ENCODE measurements around the gene KIF26B.

KIF26B gene

DNA sequence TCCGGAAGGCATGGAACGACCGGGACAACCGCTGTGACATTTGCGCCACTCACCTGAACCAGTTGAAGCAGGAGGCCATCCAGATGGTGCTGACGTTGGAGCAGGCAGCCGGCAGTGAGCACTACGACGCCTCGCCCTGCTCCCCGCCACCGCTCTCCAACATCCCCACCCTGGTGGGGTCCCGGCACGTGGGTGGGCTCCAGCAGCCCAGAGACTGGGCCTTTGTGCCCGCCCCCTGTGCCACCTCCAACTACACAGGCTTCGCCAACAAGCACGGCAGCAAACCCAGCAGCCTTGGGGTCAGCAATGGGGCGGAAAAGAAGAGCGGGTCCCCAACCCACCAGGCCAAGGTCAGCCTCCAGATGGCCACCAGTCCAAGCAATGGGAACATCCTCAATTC, 212.1 kb downstream of the KIF26B start:
- Histone ChIP-seq H3K27me3 (ENCODE audit: low read depth, low read length) (peaks cover 11% of the 10 kb centered on the region; the same call in 1 of the 2 replicates), H3K9me3 (ENCODE audit: insufficient read depth, low read length) (no peaks in the 10 kb centered on the region), H3K4me1 (ENCODE audit: low read length) (no peaks in the 10 kb centered on the region), H3K9ac (ENCODE audit: low read length) (no peak overlapping the region), H3K27ac (ENCODE audit: low read length) (no peak overlapping the region), H3K4me2 (ENCODE audit: low read length) (no peak overlapping the region), H4K20me1 (ENCODE audit: insufficient read depth, low read length) (no peaks in the 10 kb centered on the region), H3K79me2 (ENCODE audit: low read length) (no peaks in the 10 kb centered on the region), H3K4me3 (ENCODE audit: low read length) (no peak overlapping the region), H3K36me3 (replicated peaks; ENCODE audit: low read depth, low read length) (no peaks in the 10 kb centered on the region), H2AFZ (ENCODE audit: low read depth, low read length) (no peak overlapping the region)
- TF ChIP-seq, protein P1, sequence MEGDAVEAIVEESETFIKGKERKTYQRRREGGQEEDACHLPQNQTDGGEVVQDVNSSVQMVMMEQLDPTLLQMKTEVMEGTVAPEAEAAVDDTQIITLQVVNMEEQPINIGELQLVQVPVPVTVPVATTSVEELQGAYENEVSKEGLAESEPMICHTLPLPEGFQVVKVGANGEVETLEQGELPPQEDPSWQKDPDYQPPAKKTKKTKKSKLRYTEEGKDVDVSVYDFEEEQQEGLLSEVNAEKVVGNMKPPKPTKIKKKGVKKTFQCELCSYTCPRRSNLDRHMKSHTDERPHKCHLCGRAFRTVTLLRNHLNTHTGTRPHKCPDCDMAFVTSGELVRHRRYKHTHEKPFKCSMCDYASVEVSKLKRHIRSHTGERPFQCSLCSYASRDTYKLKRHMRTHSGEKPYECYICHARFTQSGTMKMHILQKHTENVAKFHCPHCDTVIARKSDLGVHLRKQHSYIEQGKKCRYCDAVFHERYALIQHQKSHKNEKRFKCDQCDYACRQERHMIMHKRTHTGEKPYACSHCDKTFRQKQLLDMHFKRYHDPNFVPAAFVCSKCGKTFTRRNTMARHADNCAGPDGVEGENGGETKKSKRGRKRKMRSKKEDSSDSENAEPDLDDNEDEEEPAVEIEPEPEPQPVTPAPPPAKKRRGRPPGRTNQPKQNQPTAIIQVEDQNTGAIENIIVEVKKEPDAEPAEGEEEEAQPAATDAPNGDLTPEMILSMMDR (IDR thresholded peaks at IDR 0.05; ENCODE audit: low read depth, low read length), result no peak
- TF ChIP-seq EZH2phosphoT487 (IDR thresholded peaks at IDR 0.05; ENCODE audit: low read depth), result no peak

DNA sequence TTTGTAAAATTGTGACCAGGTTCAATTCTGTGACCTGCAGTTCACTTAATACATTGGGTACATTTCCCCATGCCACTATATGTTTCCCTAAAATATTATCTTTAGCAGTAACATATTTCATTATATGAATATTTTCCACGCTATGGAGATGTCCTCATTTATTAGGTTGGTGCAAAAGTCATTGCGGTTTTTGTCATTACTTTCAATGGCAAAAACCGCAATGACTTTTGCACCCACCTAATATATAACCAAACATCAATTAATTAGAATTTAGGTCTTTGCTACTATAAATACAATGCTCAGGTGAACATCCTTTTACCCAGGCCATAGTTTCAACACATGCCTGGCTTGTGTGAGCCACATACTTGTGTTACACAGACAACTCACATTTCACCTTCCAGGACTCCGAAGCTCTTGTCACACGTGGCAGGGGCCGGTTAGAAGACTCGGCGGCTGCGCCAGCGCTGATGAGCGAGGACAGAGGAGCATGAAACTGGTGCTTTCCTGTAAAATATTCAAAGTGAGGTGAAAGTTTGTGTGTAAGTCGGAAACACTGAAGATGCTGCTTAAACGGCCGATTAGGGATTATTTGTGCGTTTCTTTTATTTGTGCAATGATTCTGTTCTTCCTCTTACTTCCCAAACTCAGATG, 215.5 kb downstream of the KIF26B start:
- Histone ChIP-seq H3K27me3 (ENCODE audit: low read depth, low read length) (peaks cover 31% of the 10 kb centered on the region), H3K4me1 (ENCODE audit: low read length) (no peaks in the 10 kb centered on the region), H3K27ac (ENCODE audit: low read length) (no peak overlapping the region), H3K4me3 (ENCODE audit: low read length) (no peak overlapping the region), H2AFZ (ENCODE audit: low read depth, low read length) (no peak overlapping the region), H3K36me3 (replicated peaks; ENCODE audit: low read depth, low read length) (no peaks in the 10 kb centered on the region), H3K9me3 (ENCODE audit: insufficient read depth, low read length) (no peaks in the 10 kb centered on the region), H3K79me2 (ENCODE audit: low read length) (no peaks in the 10 kb centered on the region), H4K20me1 (ENCODE audit: insufficient read depth, low read length) (no peaks in the 10 kb centered on the region), H3K4me2 (ENCODE audit: low read length) (no peak overlapping the region), H3K9ac (ENCODE audit: low read length) (no peak overlapping the region)
- TF ChIP-seq, protein P1 (IDR thresholded peaks at IDR 0.05; ENCODE audit: low read depth, low read length), result no peak
- TF ChIP-seq EZH2phosphoT487 (IDR thresholded peaks at IDR 0.05; ENCODE audit: low read depth), result no peak

DNA sequence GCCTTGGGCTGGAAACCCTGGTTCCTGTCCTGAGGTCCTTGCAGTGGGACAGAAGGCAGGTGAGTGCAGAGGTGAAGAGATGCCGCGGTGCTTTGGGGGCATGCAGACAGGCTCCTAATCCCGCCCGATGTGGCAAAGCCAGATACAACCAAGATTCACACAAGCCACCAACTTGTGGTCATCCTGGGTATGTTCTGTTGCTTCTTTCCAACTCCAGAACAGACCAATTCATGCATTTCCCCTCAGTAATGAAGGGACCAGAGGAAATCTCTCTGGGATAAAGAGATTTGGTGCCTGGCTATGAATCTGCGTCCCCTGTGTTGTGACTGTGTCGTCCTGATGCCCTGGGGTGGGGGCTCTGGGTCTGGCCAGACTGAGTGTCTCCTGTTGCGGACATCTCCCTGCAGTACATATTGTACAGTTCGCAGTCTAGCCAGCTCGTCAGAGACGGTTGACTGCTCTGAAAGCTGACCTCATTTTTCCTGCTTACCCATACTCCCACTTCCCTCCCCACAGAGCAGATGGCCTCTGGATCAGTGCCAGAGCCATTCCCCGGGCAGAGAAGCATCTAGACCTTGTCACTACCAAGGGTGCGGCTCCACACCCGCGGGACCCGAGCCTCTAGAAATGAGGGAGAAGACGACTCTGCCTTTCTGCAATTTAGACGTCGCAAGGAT, 216.3 kb downstream of the KIF26B start:
- Histone ChIP-seq H3K79me2 (ENCODE audit: low read length) (no peaks in the 10 kb centered on the region), H3K9ac (ENCODE audit: low read length) (no peak overlapping the region), H3K27ac (ENCODE audit: low read length) (no peak overlapping the region)

DNA sequence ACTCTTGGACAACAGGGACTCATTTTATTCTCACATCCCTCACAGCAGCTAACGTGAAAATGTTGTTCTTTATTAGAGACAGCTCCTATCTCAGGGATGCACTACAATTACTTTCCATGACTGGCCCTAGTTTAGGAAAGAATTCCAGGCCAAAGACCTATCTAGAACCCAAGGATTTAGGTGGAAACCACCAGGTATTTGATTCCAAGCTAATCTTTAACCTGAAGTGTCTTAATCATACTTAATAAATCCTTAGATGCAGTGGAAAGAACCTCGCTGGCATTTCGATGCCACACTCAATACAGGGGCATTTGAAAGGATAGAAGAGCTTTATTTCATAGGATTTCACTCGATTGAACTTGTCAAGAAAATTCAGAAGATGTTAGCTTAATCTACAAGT, 218.3 kb downstream of the KIF26B start:
- TF ChIP-seq EZH2phosphoT487 (IDR thresholded peaks at IDR 0.05; ENCODE audit: low read depth), result no peak
- TF ChIP-seq, protein P1 (IDR thresholded peaks at IDR 0.05; ENCODE audit: low read depth, low read length), result no peak
- H3K9me3 ChIP-seq (ENCODE audit: insufficient read depth, low read length), result no peaks in the 10 kb centered on the region
- no peak overlapping the region for H3K4me2 ChIP-seq (ENCODE audit: low read length)

More for the DNA sequence above, 216.3 kb downstream of the KIF26B start:
- Histone ChIP-seq H3K27me3 (ENCODE audit: low read depth, low read length) (peaks cover 38% of the 10 kb centered on the region), H3K4me1 (ENCODE audit: low read length) (no peaks in the 10 kb centered on the region), H4K20me1 (ENCODE audit: insufficient read depth, low read length) (no peaks in the 10 kb centered on the region), H3K36me3 (replicated peaks; ENCODE audit: low read depth, low read length) (no peaks in the 10 kb centered on the region), H3K4me2 (ENCODE audit: low read length) (no peak overlapping the region), H3K9me3 (ENCODE audit: insufficient read depth, low read length) (no peaks in the 10 kb centered on the region), H3K4me3 (ENCODE audit: low read length) (no peak overlapping the region), H2AFZ (ENCODE audit: low read depth, low read length) (no peak overlapping the region)
- no peak for TF ChIP-seq EZH2phosphoT487 (IDR thresholded peaks at IDR 0.05; ENCODE audit: low read depth)
- TF ChIP-seq, protein P1 (IDR thresholded peaks at IDR 0.05; ENCODE audit: low read depth, low read length), result no peak

More for the DNA sequence above, 218.3 kb downstream of the KIF26B start:
- Histone ChIP-seq H3K9ac (ENCODE audit: low read length) (no peak overlapping the region), H3K36me3 (replicated peaks; ENCODE audit: low read depth, low read length) (no peaks in the 10 kb centered on the region), H3K4me1 (ENCODE audit: low read length) (no peaks in the 10 kb centered on the region), H2AFZ (ENCODE audit: low read depth, low read length) (no peak overlapping the region), H4K20me1 (ENCODE audit: insufficient read depth, low read length) (no peaks in the 10 kb centered on the region), H3K27ac (ENCODE audit: low read length) (no peak overlapping the region), H3K4me3 (ENCODE audit: low read length) (no peak overlapping the region), H3K27me3 (ENCODE audit: low read depth, low read length) (peaks cover 51% of the 10 kb centered on the region), H3K79me2 (ENCODE audit: low read length) (no peaks in the 10 kb centered on the region)

All from OCI-LY3 (cell line).